Loucy (cell line): ENCODE data around the gene BBC3.
"Not testable (repeated sequence)": the region's sequence is repeated elsewhere in the genome, so short reads cannot be mapped to it uniquely, and the experiment has no call there.

Experiments
- H2AFZ ChIP-seq: fragments of 200-600 bp; sonication (generic); 2 replicates; pipeline ENCODE4 v1.6.0; 2016; ENCODE audit warnings: antibody characterized with exemption, mild to moderate bottlenecking, low read length, moderate library complexity
- H3F3A ChIP-seq: fragments of 200-600 bp; 2 replicates; pipeline ENCODE4 v1.6.0; 2016; ENCODE audit warnings: antibody characterized with exemption, low read depth, mild to moderate bottlenecking
- H3K27me3 ChIP-seq: fragments of 200-600 bp; sonication (generic); 2 replicates; pipeline ENCODE4 v1.6.1; 2014; ENCODE audit warnings: low read length, mild to moderate bottlenecking; ENCODE audit not compliant: insufficient read depth, poor library complexity, severe bottlenecking
- H3K36me3 ChIP-seq: fragments of 200-600 bp; sonication (generic); 2 replicates; pipeline ENCODE4 v1.6.1; 2016; ENCODE audit warnings: low read length; ENCODE audit not compliant: insufficient read depth
- H3K4me1 ChIP-seq: fragments of 200-600 bp; sonication (generic); 2 replicates; pipeline ENCODE4 v1.5.1; 2014; ENCODE audit warnings: low read length, mild to moderate bottlenecking; ENCODE audit not compliant: insufficient read depth, poor library complexity, severe bottlenecking
- H3K4me2 ChIP-seq: fragments of 200-600 bp; sonication (generic); 2 replicates; pipeline ENCODE4 v1.6.0; 2014; ENCODE audit warnings: antibody characterized with exemption, low read length, low read depth, mild to moderate bottlenecking; ENCODE audit not compliant: poor library complexity, severe bottlenecking
- H3K4me3 ChIP-seq: fragments of 200-600 bp; sonication (generic); 2 replicates; pipeline ENCODE4 v1.5.1; 2014; ENCODE audit warnings: low read length, mild to moderate bottlenecking, mixed read lengths; ENCODE audit not compliant: poor library complexity, severe bottlenecking
- H3K79me2 ChIP-seq: fragments of 200-600 bp; sonication (generic); 2 replicates; pipeline ENCODE4 v1.6.1; 2014; ENCODE audit warnings: low read length; ENCODE audit not compliant: insufficient read depth
- H3K9ac ChIP-seq: fragments of 200-600 bp; sonication (generic); 2 replicates; pipeline ENCODE4 v1.6.0; 2014; ENCODE audit warnings: mild to moderate bottlenecking, low read depth, low read length, moderate library complexity; ENCODE audit not compliant: poor library complexity, severe bottlenecking
- H3K9me2 ChIP-seq: fragments of 200-600 bp; sonication (generic); replicated peaks from 2 replicates; pipeline ENCODE4 v1.6.1; 2016; ENCODE audit warnings: low read depth, low read length, mixed read lengths
- H3K9me3 ChIP-seq: fragments of 200-600 bp; sonication (generic); 2 replicates; pipeline ENCODE4 v1.6.1; 2014; ENCODE audit warnings: mild to moderate bottlenecking, antibody characterized with exemption, low read length, low read depth; ENCODE audit not compliant: insufficient read depth
- H4K20me1 ChIP-seq: fragments of 200-600 bp; sonication (generic); 2 replicates; pipeline ENCODE4 v1.6.0; 2014; ENCODE audit warnings: antibody characterized with exemption, low read length, mild to moderate bottlenecking; ENCODE audit not compliant: insufficient read depth, poor library complexity, severe bottlenecking
- CTCF ChIP-seq: fragments of 200-600 bp; sonication (generic); conservative IDR thresholded peaks from 2 replicates; pipeline ENCODE4 v1.5.1; 2014; ENCODE audit warnings: mild to moderate bottlenecking, antibody characterized with exemption, low read length
- EZH2phosphoT487 ChIP-seq: fragments of 200-600 bp; IDR thresholded peaks from 2 replicates; pipeline ENCODE4 v1.6.1; 2018; ENCODE audit warnings: antibody characterized with exemption, mild to moderate bottlenecking, moderate library complexity, borderline replicate concordance

Gene BBC3

DNA sequence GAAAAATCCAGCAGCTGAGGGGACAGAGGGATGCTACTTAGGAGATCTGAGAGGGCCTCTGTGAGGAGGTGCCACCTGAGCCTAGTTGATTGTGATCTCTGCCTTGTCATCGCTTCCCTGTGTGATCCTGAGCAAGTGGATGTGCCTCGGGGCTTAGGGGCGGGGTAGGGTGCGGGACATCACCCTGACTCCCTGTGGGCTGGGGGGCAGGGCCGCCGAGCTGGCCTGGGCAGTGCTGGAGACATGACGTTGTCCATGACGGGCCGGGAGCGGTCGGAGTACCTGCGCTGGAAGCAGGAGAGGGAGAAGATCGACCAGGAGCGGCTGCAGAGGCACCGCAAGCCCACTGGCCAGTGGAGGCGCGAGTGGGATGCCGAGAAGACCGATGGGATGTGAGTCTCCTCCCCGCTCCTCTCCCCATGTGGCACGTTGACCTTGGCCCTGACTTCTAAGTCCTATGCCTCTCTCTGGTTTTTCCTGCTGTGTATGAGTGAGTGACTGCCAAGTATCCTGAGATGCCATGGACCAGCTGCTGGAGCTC is 35.5 kb upstream of the BBC3 start:
- no peaks in the 10 kb centered on the region for H3K79me2 ChIP-seq
- no peak overlapping the region for H3K9ac ChIP-seq
- no peak overlapping the region for H3K4me3 ChIP-seq
- H4K20me1 ChIP-seq, result no peaks in the 10 kb centered on the region
- TF ChIP-seq EZH2phosphoT487, result no peak
- TF ChIP-seq CTCF, result no peak
- no peaks in the 10 kb centered on the region for H3K4me1 ChIP-seq
- H3K9me3 ChIP-seq, result no peaks in the 10 kb centered on the region
- H3K27me3 ChIP-seq, result no peaks in the 10 kb centered on the region
- no peak overlapping the region for H2AFZ ChIP-seq
- H3K4me2 ChIP-seq, result no peak overlapping the region
- H3K36me3 ChIP-seq, result peaks cover 4% of the 10 kb centered on the region; the same call in 1 of the 2 replicates
- H3K9me2 ChIP-seq, result no peaks in the 10 kb centered on the region
- no peaks in the 10 kb centered on the region for H3F3A ChIP-seq

GRCh38 chr19:47264629-47265028 is 33.6 kb upstream of the BBC3 start:
- H3K36me3 ChIP-seq, result peaks cover 5% of the 10 kb centered on the region; the same call in 1 of the 2 replicates
- no peak overlapping the region for H3K9ac ChIP-seq
- no peak overlapping the region for H2AFZ ChIP-seq
- H3K4me2 ChIP-seq, result no peak overlapping the region
- no peak overlapping the region for H3K4me3 ChIP-seq
- H3K79me2 ChIP-seq, result peaks cover 3% of the 10 kb centered on the region; the same call in 1 of the 2 replicates
- H3K9me2 ChIP-seq, result no peaks in the 10 kb centered on the region
- no peak for TF ChIP-seq CTCF
- no peak for TF ChIP-seq EZH2phosphoT487
- H3F3A ChIP-seq, result no peaks in the 10 kb centered on the region
- H3K4me1 ChIP-seq, result no peaks in the 10 kb centered on the region
- H3K27me3 ChIP-seq, result no peaks in the 10 kb centered on the region
- no peaks in the 10 kb centered on the region for H4K20me1 ChIP-seq
- no peaks in the 10 kb centered on the region for H3K9me3 ChIP-seq

- H3K4me3 ChIP-seq, H3K9me2 ChIP-seq, H3K36me3 ChIP-seq, H3K9me3 ChIP-seq, H4K20me1 ChIP-seq, H3K27me3 ChIP-seq, H3K4me2 ChIP-seq, H3K9ac ChIP-seq, H2AFZ ChIP-seq, H3F3A ChIP-seq: not testable (repeated sequence)
- H3K4me1 ChIP-seq, result peaks cover 15% of the 10 kb centered on the region
- H3K79me2 ChIP-seq, result peaks cover 25% of the 10 kb centered on the region
These were observed 31.2 kb upstream of the BBC3 start for GRCh38 chr19:47261946-47262793.
